Putamen (tissue), 1 donor: ENCODE measurements around the gene CDC45.
"Not testable (repeated sequence)": the region's sequence is repeated elsewhere in the genome, so short reads cannot be mapped to it uniquely, and the experiment has no call there.

ENCODE experiments used
- DNase-seq: peaks from one replicate; pipeline ENCODE4 v3.0.0-alpha.2; 2016; ENCODE audit warnings: low spot score

The CDC45 gene

GRCh38 chr22:19517171-19517500 is 37.4 kb downstream of the CDC45 start:
- no peak for DNase-seq

GRCh38 chr22:19517919-19518611 is 38.3 kb downstream of the CDC45 start:
- no peak for DNase-seq

DNA sequence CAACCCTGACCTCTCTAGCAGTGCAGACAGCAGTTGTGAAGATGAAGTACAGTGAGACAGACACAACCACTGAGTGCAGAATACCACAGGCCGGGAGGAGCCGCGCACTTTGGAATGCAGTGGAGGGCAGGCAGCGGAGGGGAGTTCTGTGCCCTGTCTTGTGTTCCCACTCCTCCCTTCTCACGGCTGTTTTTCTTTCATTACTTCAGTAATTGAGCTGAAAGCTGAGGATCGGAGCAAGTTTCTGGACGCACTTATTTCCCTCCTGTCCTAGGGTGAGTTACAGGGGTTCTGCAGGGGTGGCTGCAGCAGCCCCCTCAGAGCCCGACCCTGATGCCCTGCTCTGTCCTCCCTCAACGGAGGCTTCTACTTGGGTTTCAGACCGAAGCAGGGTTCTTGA is 38.9 kb downstream of the CDC45 start:
- no peak for DNase-seq

DNA sequence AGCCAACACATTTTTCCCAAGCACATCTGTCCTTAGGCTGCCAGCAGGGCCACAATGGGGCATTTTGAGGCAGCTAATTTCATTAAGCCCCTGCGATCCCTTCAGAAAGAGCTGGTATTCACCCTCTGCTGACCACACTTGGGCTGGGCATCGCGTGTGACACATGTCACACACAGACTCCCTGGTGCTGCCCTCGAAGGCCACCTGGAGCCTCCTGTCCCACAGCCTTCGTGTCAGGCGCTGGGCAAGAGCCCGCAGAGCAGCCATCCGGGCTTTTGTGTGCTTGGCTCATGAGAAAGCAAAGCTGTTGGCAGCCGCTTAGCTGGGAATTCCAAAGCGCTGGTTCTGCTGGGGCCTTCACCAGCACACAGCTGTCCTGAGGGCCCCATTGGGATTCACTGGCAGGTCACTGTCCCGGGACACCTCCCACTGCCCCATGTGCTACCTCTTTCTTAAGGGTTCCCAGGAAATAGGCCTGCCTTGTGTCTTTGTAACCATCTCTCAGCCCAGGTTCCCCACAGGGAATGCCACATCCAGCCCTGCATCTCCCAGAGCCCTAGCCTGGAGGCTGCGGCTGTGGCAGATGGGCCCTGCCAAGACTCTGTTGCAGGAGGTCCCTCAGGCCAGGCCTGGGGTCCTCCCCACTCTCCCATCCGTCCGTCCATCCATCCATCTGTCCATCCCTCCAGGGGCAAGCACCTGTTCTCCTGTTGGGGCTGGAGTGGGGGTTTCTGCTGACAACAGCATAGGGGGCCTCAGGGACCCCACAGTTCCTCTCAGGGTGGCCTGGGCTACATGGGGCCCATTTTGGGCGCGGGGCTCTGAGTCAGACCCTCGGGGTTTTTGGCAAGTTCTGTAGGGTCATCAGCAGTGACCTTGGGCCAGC is 39.6 kb downstream of the CDC45 start:
- DNase-seq, result no peak

DNA sequence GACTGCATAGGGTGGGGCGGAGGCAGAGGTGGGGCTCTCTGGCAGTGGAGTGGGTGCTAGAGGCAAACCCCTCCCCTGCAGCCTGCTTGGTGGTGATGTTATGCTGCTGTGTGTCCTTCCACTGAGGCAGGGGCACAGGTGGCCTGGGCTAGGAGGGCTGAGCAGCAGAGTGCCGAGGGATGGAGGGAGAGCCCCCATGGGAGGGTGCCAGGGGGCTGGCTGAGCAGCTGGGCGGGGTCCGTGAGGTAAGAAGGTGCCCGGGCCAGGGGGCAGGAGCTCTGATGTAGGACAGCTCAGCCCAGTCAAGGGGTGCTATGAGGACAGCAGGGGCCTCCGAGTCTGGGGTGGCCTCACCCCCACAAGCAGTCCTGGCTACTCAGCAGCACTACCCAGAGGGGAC is 40.3 kb downstream of the CDC45 start:
- DNase-seq, result no peak

DNA sequence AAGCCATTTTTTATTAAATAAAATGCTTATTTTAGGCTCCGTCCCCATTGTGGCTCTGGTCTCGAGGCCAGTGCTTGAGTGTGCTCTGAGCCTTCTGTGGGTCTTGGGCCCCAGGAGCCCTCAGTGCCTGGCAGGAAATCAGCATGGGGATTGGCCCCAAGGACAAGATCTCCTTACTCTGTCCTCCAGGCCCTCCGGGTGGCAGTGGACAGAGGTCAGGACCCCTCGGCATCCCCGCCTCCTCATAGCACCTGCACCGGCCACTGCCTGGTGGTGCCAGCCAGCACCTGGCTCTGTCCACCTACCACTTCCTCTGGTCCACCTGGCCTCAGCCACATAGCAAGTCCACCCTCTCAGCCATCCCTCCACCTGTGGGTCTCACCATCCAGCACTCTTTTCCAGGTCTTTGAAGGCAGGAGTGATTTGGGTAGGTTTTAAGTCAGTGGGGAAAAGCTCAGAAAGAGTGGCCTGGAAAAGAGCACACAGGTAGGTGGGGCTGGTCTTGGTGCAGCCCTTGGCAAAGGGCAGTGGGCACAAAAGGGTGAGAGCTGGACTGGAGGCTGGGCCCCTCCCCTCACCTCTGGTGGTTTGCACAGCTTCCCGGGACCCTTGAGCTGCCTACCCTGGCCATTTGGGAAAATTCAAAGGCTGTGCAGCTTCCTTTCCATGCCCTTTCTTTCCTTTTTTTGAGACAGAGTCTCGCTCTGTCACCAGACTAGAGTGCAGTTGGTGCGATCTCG is 41.0 kb downstream of the CDC45 start:
- no peak for DNase-seq

GRCh38 chr22:19522190-19522880 is 42.6 kb downstream of the CDC45 start:
- peak; percentile 39 for DNase-seq

DNA sequence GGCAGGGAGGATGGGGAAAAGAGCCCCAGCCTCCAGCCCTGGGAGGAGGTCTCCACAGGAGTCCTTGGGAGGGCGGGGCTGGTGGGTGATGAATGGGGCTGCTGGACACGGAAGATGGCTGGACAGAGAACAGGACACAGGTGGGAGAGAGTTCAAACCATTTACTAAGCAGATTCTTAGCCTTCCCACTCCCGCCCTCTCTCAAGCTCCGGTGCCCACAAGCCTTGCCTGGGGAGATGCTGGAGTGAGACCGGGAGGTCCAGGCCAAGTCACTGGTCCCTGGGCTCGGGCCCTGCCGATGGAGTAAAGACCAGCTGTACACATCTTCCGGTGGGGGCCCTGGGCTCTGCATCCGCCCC is 43.1 kb downstream of the CDC45 start:
- no peak for DNase-seq

GRCh38 chr22:19523240-19524169 is 43.8 kb downstream of the CDC45 start:
- DNase-seq, result no peak

DNA sequence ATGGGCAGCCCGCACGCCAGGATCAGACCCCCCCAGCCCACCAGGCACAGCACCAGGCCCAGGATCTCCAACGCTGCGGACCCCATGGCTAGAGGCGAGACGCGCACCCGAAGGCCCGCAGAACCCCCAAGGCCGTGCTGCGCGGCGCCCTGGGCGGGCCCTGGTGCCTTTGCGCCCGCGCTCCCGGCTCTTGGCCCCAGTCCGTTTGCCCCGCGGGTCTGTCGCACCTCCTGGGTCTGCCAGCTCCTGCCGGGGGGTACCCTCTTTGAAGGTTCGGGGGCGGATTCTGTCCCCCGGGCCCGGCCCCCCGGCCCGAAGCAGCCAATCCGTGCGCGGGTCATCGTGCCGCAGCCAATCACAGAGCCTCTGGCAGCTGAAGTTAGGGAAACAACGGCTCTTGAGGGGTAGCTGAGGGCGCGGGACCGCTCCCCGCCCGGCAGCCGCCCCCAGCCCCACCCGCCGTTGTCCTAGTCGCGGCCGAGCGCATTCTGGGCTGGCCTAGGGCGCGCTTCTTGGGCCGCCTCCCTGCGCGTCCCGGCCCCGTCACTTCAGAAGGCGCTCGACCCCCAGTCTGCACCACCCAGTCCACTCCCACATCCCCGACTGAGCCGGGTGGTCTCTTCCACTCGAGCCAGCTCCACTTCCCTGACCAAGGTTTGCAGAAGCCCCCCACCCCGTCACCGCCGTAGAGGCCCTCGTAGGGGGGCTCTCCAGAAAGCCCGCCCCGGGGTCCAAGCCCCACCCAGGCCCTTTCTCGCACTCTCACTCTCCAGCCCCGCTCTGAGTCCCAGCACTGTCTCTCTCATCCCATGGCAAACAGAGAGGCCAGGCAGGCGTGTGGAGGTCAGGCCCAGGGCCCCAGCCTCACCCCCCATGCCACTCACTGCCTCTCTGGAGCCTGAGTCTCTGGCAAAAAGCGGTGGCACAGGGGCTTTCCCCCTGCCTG is 44.7 kb downstream of the CDC45 start, which contains the start of gene CLDN5:
CLDN5 (minus strand) TSS at position 241 of the 946 bp plus-strand sequence; CDS start at position 86, 155 bp downstream.
- DNase-seq, result peak; percentile 29

GRCh38 chr22:19525116-19525660 is 45.5 kb downstream of the CDC45 start:
- DNase-seq, result no peak

GRCh38 chr22:19525666-19526065 is 45.9 kb downstream of the CDC45 start:
- no peak for DNase-seq

- DNase-seq, result no peak
Observed at GRCh38 chr22:19526076-19526701, 46.5 kb downstream of the CDC45 start.

- DNase-seq, result no peak
Observed at GRCh38 chr22:19526702-19527111, 47.0 kb downstream of the CDC45 start.

DNA sequence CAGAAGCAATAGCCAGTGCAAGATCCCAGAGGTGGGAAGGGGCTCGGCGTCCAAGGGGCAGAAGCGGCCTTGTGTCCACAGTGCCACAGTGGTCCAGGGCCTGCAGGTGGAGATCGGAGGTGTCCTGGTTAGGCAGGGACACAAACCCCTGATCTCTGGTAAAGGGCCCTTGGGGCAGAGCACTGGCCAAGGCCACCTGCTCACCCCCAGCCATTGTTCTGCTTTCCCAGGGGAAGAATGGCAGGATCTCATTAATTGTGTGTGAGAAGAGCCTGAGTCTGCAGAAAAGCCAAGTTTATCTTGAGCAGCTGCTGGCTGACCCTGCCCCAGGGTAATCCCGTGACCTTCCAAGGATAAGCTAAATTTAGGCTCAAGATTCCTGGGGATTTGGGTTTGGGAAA is 47.6 kb downstream of the CDC45 start:
- DNase-seq, result no peak

- DNase-seq, result no peak
Observed at GRCh38 chr22:19527861-19528417, 48.2 kb downstream of the CDC45 start.

DNA sequence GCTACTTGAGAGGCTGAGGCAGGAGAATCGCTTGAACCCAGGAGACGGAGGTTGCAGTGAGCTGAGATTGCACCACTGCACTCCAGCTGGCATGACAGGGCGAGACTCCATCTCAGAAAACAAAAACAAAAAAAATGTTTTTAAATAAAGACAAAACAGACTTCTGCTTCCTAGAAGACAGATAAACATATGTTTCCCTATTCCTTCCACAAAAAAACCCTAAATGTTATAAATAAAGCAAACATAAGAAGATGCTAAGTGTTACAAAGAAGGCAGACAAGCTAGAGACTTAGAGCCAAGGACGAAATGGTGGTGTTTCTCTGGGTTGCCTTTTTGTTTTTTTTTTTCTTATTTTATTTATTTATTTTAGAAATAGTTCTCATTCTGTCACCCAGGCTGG is 50.1 kb downstream of the CDC45 start:
- no peak for DNase-seq

GRCh38 chr22:19530751-19531150 is 51.0 kb downstream of the CDC45 start:
- no peak for DNase-seq

DNA sequence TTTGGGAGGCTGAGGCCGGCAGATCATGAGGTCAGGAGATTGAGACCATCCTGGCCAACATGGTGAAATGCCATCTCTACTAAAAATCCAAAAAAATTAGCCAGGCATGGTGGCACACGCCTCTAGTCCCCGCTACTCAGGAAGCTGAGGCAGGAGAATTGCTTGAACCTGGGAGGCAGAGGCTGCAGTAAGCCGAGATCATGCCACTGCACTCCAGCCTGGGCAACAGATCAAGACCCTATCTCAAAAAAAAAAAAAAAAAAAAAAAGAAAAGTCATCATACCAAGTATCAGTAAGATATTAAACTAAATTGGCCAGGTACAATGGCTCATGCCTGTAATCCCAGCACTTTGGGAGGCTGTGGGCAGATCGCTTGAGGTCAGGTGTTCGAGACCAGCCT is 51.6 kb downstream of the CDC45 start:
- DNase-seq, result not testable (repeated sequence)
